ENCODE results near the gene MCCC1.

GRCh38 chr3:182980204-182981037 lies 118.9 kb downstream of the MCCC1 start, which contains the start of gene DCUN1D1:
- no peak for TF ChIP-seq EZH2 (IDR thresholded peaks at IDR 0.05; ENCODE audit: borderline replicate concordance, insufficient read depth, low read depth, low read length, poor library complexity, severe bottlenecking)
- TF ChIP-seq, protein P1, sequence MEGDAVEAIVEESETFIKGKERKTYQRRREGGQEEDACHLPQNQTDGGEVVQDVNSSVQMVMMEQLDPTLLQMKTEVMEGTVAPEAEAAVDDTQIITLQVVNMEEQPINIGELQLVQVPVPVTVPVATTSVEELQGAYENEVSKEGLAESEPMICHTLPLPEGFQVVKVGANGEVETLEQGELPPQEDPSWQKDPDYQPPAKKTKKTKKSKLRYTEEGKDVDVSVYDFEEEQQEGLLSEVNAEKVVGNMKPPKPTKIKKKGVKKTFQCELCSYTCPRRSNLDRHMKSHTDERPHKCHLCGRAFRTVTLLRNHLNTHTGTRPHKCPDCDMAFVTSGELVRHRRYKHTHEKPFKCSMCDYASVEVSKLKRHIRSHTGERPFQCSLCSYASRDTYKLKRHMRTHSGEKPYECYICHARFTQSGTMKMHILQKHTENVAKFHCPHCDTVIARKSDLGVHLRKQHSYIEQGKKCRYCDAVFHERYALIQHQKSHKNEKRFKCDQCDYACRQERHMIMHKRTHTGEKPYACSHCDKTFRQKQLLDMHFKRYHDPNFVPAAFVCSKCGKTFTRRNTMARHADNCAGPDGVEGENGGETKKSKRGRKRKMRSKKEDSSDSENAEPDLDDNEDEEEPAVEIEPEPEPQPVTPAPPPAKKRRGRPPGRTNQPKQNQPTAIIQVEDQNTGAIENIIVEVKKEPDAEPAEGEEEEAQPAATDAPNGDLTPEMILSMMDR (IDR thresholded peaks at IDR 0.05) = no peak
